Cardiac septum (tissue), 1 donor: ENCODE results near the gene AGXT2. TPM values are rescaled to one million over a fixed set of nuclear protein-coding genes. Genes with fewer than 3 reads are reported as not detected.
"Not testable (repeated sequence)": the region's sequence is repeated elsewhere in the genome, so short reads cannot be mapped to it uniquely, and the experiment has no call there.

Source experiments
- DNase-seq: peaks from one replicate; pipeline ENCODE4 v3.0.0-alpha.2; 2020; ENCODE audit warnings: low spot score
- intact Hi-C: fragments of 100-400 bp; cut with DNase I; formaldehyde crosslinking; loops from one replicate; pipeline ENCODE4 v1.14.0; 2022
- total RNA-seq: library from RNA; stranded (reverse); fragmentation: NEBNext Ultra II Directional; extraction: Animal tissue kit (Norgen Biotek cat#: 25700); gene quantifications from one replicate; pipeline ENCODE4 v1.2.1, GENCODE V29; 2021
- donor health status: DM: no; HTN: no; CAD: no.

AGXT2 gene
- total RNA-seq, 1 donor from 2014 or later, result not detected

GRCh38 chr5:35059251-35059650 lies 11.5 kb upstream of the AGXT2 start:
- intact Hi-C loops, result no loop called here
- DNase-seq, result no peak

GRCh38 chr5:35058374-35058788 lies 10.6 kb upstream of the AGXT2 start:
- no peak for DNase-seq
- intact Hi-C loops, result no loop called here

GRCh38 chr5:35056686-35057085 lies 8.9 kb upstream of the AGXT2 start:
- DNase-seq, result no peak
- intact Hi-C loops, result no loop called here

DNA sequence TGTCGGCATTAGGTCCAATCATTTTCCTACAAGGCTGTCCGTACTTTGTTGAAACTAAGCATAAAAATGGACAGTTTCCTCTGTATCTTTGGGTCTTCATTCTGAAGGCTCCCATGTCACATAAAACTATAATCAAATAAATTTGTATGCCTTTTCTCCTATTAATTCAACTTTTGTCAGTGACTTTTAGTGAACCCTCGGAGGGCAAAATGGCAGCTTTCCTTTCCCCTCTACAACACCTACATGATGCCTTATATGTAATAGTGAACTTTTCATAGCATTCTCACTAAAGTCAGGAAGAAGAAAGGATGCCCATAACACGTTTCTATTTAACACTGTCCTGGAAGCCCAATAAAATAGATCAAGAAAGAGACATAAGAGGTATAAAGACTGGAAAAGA lies 5.1 kb upstream of the AGXT2 start:
- intact Hi-C loops, result no loop called here
- no peak for DNase-seq

DNA sequence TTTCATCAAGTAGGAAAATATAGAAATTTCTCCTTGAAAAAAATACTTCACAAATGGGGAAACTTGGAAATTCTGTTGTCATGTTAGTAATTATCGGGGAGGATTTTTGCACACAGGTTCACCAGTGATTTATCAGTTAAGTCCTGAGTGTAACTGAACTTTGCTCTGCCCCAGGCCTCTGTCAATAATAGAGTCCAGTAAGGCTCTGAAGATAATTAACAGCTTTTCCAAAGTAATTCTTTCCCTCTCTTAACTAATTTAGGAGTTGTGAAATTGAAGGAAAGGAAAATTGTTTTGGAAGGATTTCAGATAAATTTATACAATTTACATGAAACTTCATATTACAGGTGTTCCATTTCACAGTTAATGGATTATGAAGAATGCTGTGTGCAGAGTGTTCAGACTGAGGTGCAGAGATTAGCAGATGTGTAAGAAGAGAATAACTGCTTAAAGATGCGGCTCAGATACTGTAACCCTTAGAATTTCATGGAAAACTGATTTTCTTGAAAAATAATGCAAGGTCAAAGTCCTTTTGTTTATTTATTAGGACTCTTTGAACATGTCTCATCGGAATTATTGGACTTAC lies 2.9 kb upstream of the AGXT2 start:
- intact Hi-C loops, result no loop called here

GRCh38 chr5:35048910-35049309 lies 1.2 kb upstream of the AGXT2 start:
- no peak for DNase-seq
- intact Hi-C loops, result no loop called here

More for the DNA sequence above, 2.9 kb upstream of the AGXT2 start:
- DNase-seq, result no peak

GRCh38 chr5:35046774-35047173 lies 975 bp downstream of the AGXT2 start:
- intact Hi-C loops, result no loop called here
- DNase-seq, result no peak

GRCh38 chr5:35045280-35045679 lies 2.5 kb downstream of the AGXT2 start:
- DNase-seq, result no peak
- intact Hi-C loops, result no loop called here

GRCh38 chr5:35044649-35045048 lies 3.1 kb downstream of the AGXT2 start:
- no peak for DNase-seq
- intact Hi-C loops, result no loop called here

- no peak for DNase-seq
Observed at GRCh38 chr5:35042781-35043180, 5.0 kb downstream of the AGXT2 start.

GRCh38 chr5:35041261-35041660 lies 6.5 kb downstream of the AGXT2 start:
- DNase-seq, result no peak
- intact Hi-C loops, result no loop called here

More at GRCh38 chr5:35042781-35043180, 5.0 kb downstream of the AGXT2 start:
- intact Hi-C loops, result no loop called here

- DNase-seq, result no peak
- intact Hi-C loops, result no loop called here
Observed at GRCh38 chr5:35038891-35039290, 8.9 kb downstream of the AGXT2 start.

GRCh38 chr5:35036536-35036935 lies 11.2 kb downstream of the AGXT2 start:
- no peak for DNase-seq
- intact Hi-C loops, result no loop called here

DNA sequence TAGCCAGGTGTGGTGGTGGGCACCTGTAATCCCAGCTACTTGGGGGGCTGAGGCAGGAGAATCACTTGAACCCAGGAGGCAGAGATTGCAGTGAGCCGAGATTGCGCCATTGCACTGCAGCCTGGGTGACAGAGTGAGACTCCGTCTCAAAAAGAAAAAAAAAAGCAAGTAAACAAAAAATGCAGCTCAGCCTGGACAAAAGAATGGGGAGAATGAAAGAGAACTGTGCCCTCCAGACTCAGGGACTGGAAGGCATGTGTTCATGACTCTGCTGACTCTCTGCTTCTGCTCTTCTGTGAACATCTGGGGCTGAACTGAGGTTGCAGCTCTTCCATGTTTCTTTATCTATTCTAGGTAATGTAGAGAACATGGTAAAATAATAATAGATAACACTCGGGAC lies 11.8 kb downstream of the AGXT2 start:
- DNase-seq, intact Hi-C loops: not testable (repeated sequence)

GRCh38 chr5:35035271-35035670 lies 12.5 kb downstream of the AGXT2 start:
- intact Hi-C loops, result no loop called here
- DNase-seq, result no peak

DNA sequence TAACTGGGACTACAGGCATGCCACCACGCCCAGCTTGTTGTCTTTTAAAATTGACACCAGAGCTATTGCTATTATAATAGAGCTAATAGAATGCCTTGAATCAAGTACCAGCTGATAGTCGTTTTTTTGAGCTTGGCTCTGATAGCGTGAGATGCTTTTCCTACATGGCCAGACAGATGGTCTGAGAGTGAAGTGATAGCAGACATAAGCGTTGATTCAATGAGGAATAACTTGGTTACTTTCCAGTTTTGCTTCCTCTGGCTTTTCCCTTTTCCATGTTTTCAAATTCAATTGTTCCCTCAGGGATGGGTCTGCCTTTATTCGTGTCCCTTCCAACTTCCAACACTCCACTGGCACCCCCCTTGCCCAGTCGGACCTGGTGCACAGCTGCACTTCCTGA lies 15.4 kb downstream of the AGXT2 start:
- DNase-seq, result no peak
- intact Hi-C loops, result no loop called here

DNA sequence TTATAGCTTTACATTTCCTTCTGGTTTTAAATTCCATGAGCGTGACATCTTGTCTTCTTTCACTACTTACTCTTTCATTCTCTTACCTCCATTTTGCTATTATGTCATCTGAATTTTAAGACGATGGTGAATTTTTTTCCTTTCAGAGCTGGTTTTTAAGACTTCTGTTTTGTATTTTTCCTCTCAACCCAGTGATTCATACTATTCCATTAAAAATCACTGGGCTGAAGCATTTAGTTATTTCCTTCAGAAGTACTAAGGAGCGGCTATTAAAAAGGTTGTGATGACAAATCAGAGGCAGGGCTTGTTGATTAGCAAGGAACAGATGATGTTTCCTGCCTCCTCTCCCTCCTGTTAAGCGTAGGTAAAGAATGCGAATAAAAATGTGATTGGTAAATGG lies 16.5 kb downstream of the AGXT2 start:
- intact Hi-C loops, result no loop called here
- DNase-seq, result no peak

- intact Hi-C loops, result no loop called here
- no peak for DNase-seq
Observed at GRCh38 chr5:35030426-35031100, 17.2 kb downstream of the AGXT2 start.

DNA sequence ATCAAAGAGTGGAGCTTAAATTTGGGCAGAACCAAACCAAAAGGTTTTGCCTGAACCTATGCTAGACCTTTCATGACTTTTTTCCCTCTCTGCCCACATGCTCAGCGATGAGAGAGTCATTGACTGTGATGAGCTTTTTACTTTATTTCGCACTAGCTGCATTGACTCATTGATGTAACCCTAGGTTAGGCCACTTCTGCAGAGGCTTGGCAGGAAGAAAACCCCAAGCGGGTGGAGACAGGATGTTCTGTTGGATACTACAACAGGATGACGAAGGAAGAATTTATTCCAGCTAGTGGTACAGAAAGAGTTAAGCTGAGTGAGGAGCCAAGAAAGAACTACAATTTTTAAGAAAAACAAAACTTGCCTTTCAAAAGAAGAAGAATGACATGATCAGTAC lies 18.4 kb downstream of the AGXT2 start:
- no peak for DNase-seq
- intact Hi-C loops, result no loop called here

- intact Hi-C loops, result no loop called here
Observed at GRCh38 chr5:35026941-35027340, 20.8 kb downstream of the AGXT2 start.

DNA sequence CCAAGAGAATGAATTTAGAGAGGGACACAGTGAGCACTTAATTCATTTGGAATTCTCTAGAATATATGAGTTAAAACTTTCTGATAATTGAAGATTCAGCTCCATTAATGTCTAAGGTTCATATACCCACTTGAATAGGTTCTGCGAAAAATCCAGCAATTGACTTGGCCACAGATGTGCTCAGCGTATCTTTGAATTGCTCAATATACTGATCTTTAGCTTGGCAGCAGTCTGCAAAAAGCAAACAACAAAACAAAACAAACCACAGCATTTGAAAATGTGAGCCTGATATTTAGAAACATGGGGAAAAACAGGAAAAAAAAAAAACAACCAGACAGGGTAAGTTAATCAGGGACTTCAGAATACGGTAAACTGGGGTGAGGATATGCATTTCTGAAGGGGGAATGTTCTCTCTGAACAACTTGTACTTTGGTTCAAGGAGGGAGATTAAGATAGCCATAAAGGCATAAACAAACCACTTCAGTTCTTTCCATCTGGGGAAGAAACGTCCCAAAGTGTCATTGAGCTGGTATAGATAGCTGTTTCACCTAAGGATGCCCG lies 21.4 kb downstream of the AGXT2 start:
- intact Hi-C loops, result no loop called here
- DNase-seq, result no peak

More at GRCh38 chr5:35026941-35027340, 20.8 kb downstream of the AGXT2 start:
- DNase-seq, result no peak
